ENCODE measurements around the gene GAA. TPM values are rescaled to one million over a fixed set of nuclear protein-coding genes. Genes with fewer than 3 reads are reported as not detected.

The GAA gene
- total and polyA plus RNA-seq, 2 of the 13 experiments (the other 11 are each of a cell fraction or from before 2014, with no cell fraction given) = 21.6 to 36.4 TPM

GRCh38 chr17:80147035-80147822 is 45.8 kb downstream of the GAA start, which contains the start of gene EIF4A3 (continued):
- TF ChIP-seq ZSCAN5A (CRISPR knock-in tag; IDR thresholded peaks at IDR 0.05; ENCODE audit: borderline replicate concordance) = peak; percentile 73; the same call in 1 of the 2 replicates
- TF ChIP-seq XRCC5 (optimal IDR thresholded peaks at IDR 0.05; ENCODE audit: low read length) = peak; percentile 51
- peak; percentile 98 for TF ChIP-seq ZNF713 (CRISPR knock-in tag; IDR thresholded peaks at IDR 0.05)
- TF ChIP-seq TAF1 (CRISPR knock-in tag; IDR thresholded peaks at IDR 0.05) = peak; percentile 91
- peak; percentile 63 for TF ChIP-seq ISL2 (CRISPR knock-in tag; IDR thresholded peaks at IDR 0.05)
- TF ChIP-seq ZSCAN31 (CRISPR knock-in tag; IDR thresholded peaks at IDR 0.05; ENCODE audit: low read depth) = peak; percentile 95
- peak; percentile 100 for TF ChIP-seq YEATS2 (CRISPR knock-in tag; IDR thresholded peaks at IDR 0.05; ENCODE audit: borderline replicate concordance)
- no peak; the same call in 1 of the 2 replicates for TF ChIP-seq ZNF672 (CRISPR knock-in tag; IDR thresholded peaks at IDR 0.05)
- TF ChIP-seq THAP11 (CRISPR knock-in tag; IDR thresholded peaks at IDR 0.05) = peak; percentile 94
- TF ChIP-seq HINFP (CRISPR knock-in tag; IDR thresholded peaks at IDR 0.05; ENCODE audit: low read depth) = peak; percentile 91
- TF ChIP-seq ZNF10 (CRISPR knock-in tag; IDR thresholded peaks at IDR 0.05; ENCODE audit: borderline replicate concordance, low read depth) = peak; percentile 71; the same call in 1 of the 2 replicates
- TF ChIP-seq PBX3 (CRISPR knock-in tag; IDR thresholded peaks at IDR 0.05; ENCODE audit: borderline replicate concordance) = 0 out of 2 replicates have a peak, but pooled peaks have one; percentile 77
- TF ChIP-seq ZNF362 (CRISPR knock-in tag; IDR thresholded peaks at IDR 0.05; ENCODE audit: borderline replicate concordance) = peak; percentile 68; the same call in 1 of the 2 replicates
- peak; percentile 98 for TF ChIP-seq ZNF441 (CRISPR knock-in tag; IDR thresholded peaks at IDR 0.05; ENCODE audit: borderline replicate concordance)
- peak; percentile 99 for TF ChIP-seq SP4 (CRISPR knock-in tag; IDR thresholded peaks at IDR 0.05)
- no peak for TF ChIP-seq ZNF512 (CRISPR knock-in tag; IDR thresholded peaks at IDR 0.05)
- TF ChIP-seq NR0B2 (CRISPR knock-in tag; IDR thresholded peaks at IDR 0.05) = peak; percentile 97
- TF ChIP-seq KDM4B (CRISPR knock-in tag; IDR thresholded peaks at IDR 0.05) = peak; percentile 55; the same call in 1 of the 2 replicates
- peak; percentile 98 for TF ChIP-seq BORCS8-MEF2B (CRISPR knock-in tag; IDR thresholded peaks at IDR 0.05)
- TF ChIP-seq SRF (IDR thresholded peaks at IDR 0.05; ENCODE audit: low read depth, low read length) = no peak
- TF ChIP-seq CC2D1A (CRISPR knock-in tag; IDR thresholded peaks at IDR 0.05) = no peak
- TF ChIP-seq ZNF747 (CRISPR knock-in tag; IDR thresholded peaks at IDR 0.05; ENCODE audit: borderline replicate concordance) = peak; percentile 85; the same call in 1 of the 2 replicates

All from HepG2 (cell line).